AG04450 (cell line): ENCODE measurements around the gene ETV7. TPM values are rescaled to one million over a fixed set of nuclear protein-coding genes. Genes with fewer than 3 reads are reported as not detected.

Experiments used
- CTCF ChIA-PET: fragments of 300-600, 350-600 bp; formaldehyde crosslinking; extraction: SDS; loops from one replicate; lab custom pipeline; 2022; ENCODE audit warnings: antibody characterized with exemption, inconsistent platforms; lab: Charles Lee
- POLR2A ChIA-PET: fragments of 350-600 bp; formaldehyde crosslinking; extraction: SDS; loops from one replicate; lab custom pipeline; 2021; ENCODE audit warnings: antibody characterized with exemption, inconsistent platforms; lab: Yijun Ruan, JAX
- DNase-seq: peaks from one replicate; pipeline ENCODE4 v3.0.0-alpha.2; 2011; ENCODE audit warnings: low read depth, low spot score
- H3K27ac ChIP-seq: one replicate; pipeline ENCODE4 v1.5.1; 2012; ENCODE audit warnings: low read depth, low read length, control low read depth
- H3K27me3 ChIP-seq: one replicate; pipeline ENCODE4 v1.6.0; 2012; ENCODE audit warnings: low read length; ENCODE audit not compliant: control insufficient read depth, insufficient read depth
- H3K4me3 ChIP-seq: 2 replicates; pipeline ENCODE4 v1.5.1; 2011; ENCODE audit warnings: mild to moderate bottlenecking, low read depth, low read length, control low read depth
- H3K9me3 ChIP-seq: 2 replicates; pipeline ENCODE4 v1.5.1; 2012; ENCODE audit warnings: low read length; ENCODE audit not compliant: control insufficient read depth, insufficient read depth
- polyA plus RNA-seq: library from polyadenylated mRNA; depleted of rRNA; stranded (reverse); fragments of >200 nt; gene quantifications from 2 replicates; pipeline ENCODE4 v1.2.3, GENCODE V29; 2011
- TF ChIP-seq, protein P1 (sequence below): IDR thresholded peaks from 2 replicates; pipeline ENCODE4 v1.5.1; 2011; ENCODE audit warnings: low read depth, low read length, control low read depth, inconsistent platforms

ETV7 gene
- polyA plus RNA-seq, 1 experiment = 0.41 TPM

GRCh38 chr6:36362551-36363370 lies 24.7 kb downstream of the ETV7 start:
- H3K27me3 ChIP-seq = peaks cover 7% of the 10 kb centered on the region
- no peak overlapping the region for H3K27ac ChIP-seq
- no peak for DNase-seq
- ChIA-PET CTCF (interaction anchor here (1.1 to 3.2 kb wide), 5 partner anchors 11 to 268 kb away, joined by 3 to 24 read pairs (median 6); no protein-coding TSS in a partner anchor), POLR2A (no interaction called here)
- no peak overlapping the region for H3K4me3 ChIP-seq
- TF ChIP-seq, protein P1, sequence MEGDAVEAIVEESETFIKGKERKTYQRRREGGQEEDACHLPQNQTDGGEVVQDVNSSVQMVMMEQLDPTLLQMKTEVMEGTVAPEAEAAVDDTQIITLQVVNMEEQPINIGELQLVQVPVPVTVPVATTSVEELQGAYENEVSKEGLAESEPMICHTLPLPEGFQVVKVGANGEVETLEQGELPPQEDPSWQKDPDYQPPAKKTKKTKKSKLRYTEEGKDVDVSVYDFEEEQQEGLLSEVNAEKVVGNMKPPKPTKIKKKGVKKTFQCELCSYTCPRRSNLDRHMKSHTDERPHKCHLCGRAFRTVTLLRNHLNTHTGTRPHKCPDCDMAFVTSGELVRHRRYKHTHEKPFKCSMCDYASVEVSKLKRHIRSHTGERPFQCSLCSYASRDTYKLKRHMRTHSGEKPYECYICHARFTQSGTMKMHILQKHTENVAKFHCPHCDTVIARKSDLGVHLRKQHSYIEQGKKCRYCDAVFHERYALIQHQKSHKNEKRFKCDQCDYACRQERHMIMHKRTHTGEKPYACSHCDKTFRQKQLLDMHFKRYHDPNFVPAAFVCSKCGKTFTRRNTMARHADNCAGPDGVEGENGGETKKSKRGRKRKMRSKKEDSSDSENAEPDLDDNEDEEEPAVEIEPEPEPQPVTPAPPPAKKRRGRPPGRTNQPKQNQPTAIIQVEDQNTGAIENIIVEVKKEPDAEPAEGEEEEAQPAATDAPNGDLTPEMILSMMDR = no peak
- H3K9me3 ChIP-seq = peaks cover 4% of the 10 kb centered on the region; the same call in 1 of the 2 replicates

DNA sequence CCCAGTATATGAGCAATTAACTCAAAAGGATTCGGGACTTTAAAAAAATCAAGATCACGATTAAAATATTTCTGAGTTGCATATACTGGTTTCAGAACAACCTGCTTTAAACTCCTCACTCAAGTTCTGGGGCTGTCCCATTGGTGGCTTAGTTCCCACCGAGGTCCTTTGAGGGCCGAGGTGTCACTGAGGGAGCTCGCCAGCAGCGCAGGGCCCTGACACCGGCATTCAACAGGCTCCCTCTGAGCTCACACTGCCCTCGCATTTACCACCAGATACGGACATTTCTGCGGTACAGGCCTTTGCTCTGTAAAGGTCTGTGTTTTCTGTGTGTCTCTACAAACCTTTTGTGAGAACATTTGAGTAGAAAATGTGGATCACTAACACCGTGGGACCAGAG lies 26.4 kb downstream of the ETV7 start:
- H3K4me3 ChIP-seq = no peak overlapping the region
- ChIA-PET CTCF (interaction anchor here (0.6 to 4.7 kb wide), 22 partner anchors 9 to 1449 kb away, joined by 3 to 59 read pairs (median 4); no protein-coding TSS in a partner anchor), POLR2A (no interaction called here)
- TF ChIP-seq, protein P1 = no peak
- H3K27me3 ChIP-seq = peaks cover 12% of the 10 kb centered on the region
- H3K9me3 ChIP-seq = peaks cover 4% of the 10 kb centered on the region; the same call in 1 of the 2 replicates
- DNase-seq = no peak
- no peak overlapping the region for H3K27ac ChIP-seq

DNA sequence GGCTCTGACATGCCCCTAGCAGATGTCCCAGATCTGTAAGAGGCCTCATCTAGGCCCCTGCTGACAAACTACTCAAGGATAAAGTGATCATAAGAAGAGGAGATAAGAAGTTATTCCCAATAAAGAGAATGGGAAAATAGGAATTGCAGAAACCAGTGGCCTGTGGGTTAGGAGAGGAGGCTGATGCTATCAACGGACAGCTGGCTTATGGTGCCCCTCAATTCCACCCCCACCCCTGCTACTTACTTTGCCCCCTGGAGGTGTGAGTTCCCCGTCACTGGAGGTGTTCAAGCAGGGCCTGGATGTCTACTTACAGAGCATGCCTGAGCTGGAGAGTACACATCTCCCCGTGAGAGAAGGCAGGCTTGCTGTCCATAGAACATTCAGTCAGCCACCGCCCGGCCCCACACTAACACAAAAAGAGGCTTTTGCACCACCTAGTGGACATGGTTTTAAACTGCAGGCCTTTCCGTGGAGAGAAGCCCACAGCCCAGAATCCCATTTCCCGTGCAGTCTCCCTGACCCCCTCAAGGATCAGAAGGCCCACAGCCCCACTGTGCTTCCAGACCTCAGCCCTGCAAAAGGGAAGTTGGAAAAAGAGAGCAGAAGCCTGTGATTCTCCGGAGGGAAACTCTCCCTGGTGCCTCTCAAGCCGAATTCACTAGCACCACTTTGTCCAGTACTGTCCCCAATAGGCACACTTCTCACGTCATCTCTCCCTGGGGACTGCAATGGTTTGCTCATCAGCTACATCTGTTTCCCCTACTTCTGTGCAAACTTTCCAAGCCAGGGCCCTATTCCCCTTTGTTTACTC lies 27.0 kb downstream of the ETV7 start:
- CTCF ChIA-PET = interaction anchor here (0.6 to 4.7 kb wide), 23 partner anchors 8 to 1450 kb away, joined by 3 to 59 read pairs (median 4); no protein-coding TSS in a partner anchor
- POLR2A ChIA-PET = no interaction called here
- Histone ChIP-seq H3K4me3 (no peak overlapping the region), H3K27me3 (peaks cover 12% of the 10 kb centered on the region), H3K27ac (no peak overlapping the region), H3K9me3 (peaks cover 4% of the 10 kb centered on the region; the same call in 1 of the 2 replicates)
- TF ChIP-seq, protein P1 = peak; percentile 78
- no peak for DNase-seq

DNA sequence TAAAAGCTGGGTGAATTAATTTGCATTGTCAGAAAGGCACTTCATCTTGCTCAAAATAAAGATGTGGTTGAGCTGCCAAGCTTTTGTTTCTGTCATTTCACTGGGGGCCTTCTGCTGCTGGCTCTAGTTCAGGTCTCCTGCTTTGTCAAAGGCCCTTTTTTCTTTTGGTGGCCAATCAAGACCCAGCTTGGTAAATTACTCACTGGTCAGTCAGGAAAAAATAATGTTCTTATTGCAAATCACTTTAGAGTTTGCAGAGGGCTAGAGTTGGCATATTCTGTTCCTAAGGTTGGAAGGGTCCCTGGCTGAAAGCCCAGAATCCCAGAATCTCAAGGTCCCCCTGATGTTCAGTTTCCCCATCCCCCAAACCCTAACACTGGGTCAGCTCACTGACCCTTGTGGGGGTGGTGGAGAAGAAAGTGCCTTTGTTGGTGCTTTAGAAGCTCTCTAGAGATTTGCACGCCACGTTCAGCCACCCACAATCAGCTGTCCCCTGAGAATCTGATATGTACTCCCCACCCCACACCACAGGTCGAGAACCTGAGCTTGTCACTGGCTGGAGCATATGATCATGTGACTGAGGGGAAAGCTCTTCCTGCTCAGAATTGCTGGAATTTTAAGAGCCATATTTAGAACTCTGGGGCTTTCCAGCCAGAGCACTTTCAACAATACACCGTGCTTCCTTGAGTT lies 29.1 kb downstream of the ETV7 start:
- CTCF ChIA-PET = interaction anchor here (0.6 to 4.7 kb wide), 8 partner anchors 13 to 770 kb away, joined by 3 to 59 read pairs (median 5); no protein-coding TSS in a partner anchor
- peaks cover 14% of the 10 kb centered on the region for H3K27me3 ChIP-seq
- peaks cover 3% of the 10 kb centered on the region; the same call in 1 of the 2 replicates for H3K9me3 ChIP-seq
- no peak for DNase-seq
- H3K27ac ChIP-seq = no peak overlapping the region
- no peak overlapping the region for H3K4me3 ChIP-seq
- POLR2A ChIA-PET = no interaction called here
- TF ChIP-seq, protein P1 = no peak
